Dermis microvascular lymphatic vessel endothelial cell (primary cell): ENCODE results near the gene MTA3. TPM values are rescaled to one million over a fixed set of nuclear protein-coding genes. Genes with fewer than 3 reads are reported as not detected.

Experiments
- DNase-seq, 2 donors: peaks; one replicate each; pipeline versions ENCODE4 v3.0.0 to v3.0.0-alpha.2; 2010; ENCODE audit warnings: low read depth in 2 of 2
- total RNA-seq: library from RNA; depleted of rRNA; stranded (reverse); fragments of >200 nt; gene quantifications from 2 replicates; pipeline ENCODE4 v1.2.1, GENCODE V29; 2014

Gene MTA3
- total RNA-seq, 1 donor from 2014 or later: 15.8 TPM

DNA sequence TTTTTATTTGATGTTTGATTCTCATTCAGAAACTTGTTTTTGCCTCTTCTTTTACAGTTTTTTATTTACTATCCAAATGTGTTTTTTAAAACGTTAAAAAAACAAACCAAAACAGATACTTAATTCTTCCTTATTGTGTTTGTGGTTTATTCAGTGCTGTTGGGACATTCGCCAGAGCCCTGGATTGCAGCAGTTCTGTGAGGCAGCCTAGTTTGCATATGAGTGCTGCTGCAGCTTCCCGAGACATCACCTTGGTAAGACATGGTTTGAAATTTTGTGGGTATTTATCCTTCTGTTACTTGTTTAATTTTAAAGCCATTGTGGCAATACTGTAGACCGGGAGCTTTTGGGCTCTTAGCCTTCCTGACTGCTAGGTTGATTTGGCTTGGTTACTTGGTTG is 91.2 kb downstream of the MTA3 start:
- no peak for DNase-seq

DNA sequence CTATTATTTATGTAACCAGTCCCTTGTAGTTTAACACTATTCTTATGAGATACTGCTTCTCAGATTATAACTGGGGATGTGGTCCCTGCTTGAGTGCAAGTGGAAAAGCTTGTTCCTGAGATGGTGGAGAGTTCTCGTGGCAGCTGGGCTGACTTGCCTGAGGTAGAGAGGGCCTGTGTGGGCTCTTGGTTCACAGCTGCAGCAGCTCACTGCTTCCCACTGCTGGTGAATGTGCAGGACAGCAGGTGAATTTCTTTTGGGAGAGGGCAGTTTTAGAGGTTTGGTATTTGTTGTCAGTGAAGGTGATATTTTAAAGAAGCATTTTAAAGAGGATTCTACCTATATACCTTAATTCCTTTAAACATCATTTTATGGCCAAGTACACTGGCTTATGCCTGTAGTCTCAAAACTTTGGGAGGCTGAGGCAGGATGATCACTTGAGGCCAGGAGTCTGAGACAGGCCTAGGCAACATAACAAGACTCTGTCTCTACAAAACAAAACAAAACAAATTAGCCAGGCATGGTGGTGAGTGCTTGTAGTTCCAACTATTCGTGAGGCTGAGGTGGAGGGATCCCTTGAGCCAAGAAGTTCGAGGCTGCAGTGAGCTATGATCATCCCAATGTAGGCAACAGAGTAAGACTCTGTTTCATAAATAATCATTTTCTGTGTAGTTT is 94.8 kb downstream of the MTA3 start:
- peak; percentile 51 to 78 for DNase-seq

DNA sequence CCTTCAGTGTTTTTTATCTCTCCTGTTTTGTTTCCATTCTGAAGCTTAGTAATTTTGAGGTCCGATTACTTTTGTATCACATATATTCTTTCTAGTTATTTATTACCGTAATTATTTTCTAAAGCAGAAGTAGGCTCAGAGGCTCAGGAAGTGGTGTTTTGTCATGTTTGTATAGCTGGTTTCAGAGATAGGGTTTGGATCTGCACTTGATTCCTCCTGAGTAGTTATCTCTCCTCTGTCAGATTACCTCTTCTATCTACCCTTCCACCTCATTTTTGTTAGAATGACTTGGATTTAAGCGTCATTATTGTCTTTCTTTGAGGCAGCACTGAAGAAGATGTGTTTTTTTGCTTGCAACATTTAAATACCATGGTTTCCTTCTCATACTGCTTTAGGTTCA is 95.4 kb downstream of the MTA3 start:
- no peak for DNase-seq

DNA sequence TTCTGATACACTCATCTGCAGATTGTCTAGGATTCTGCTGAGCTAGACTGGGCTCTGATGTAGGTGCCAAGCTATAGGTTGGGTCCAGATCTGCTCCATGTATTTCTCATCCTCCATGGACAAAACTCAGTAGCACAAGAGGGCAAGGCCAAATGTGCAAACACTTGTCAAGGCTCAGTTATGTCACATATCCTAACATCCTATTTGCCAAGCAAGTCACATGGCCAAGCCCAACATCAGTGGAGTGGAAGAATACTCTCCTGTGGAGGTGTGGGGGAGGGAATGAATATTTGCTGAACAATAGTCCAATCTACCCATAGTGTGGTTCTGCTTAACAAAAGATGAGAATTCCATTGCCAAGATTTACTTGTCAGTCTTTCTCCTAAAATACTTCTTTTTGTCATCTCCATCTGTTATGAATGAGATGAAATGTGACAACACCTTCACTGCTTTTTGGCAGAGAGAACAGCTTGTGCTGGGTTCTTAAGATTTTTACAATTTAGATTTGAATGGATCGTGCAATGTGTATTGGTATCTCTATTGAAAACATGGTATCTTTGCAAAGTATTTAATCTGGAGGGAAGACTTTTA is 105.7 kb downstream of the MTA3 start:
- no peak for DNase-seq

DNA sequence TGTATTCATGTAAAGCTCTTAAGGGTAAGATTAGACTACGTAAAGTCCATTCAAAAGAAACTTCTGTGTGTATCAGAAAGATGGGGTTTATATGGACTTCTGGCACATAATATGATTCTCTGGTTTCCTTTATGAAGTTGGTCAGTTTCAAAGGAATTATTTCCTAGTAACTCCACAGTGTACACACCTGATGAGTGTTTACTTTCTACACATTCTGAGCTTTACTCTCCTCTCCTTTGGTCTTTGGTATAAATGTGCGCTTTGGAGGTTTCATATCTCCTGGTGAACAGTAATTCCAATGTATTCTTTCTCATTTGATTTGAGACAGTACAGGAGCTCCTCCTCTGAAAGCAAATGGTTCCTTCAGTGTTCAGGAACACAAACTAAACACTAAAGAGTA is 107.4 kb downstream of the MTA3 start:
- DNase-seq: no peak

DNA sequence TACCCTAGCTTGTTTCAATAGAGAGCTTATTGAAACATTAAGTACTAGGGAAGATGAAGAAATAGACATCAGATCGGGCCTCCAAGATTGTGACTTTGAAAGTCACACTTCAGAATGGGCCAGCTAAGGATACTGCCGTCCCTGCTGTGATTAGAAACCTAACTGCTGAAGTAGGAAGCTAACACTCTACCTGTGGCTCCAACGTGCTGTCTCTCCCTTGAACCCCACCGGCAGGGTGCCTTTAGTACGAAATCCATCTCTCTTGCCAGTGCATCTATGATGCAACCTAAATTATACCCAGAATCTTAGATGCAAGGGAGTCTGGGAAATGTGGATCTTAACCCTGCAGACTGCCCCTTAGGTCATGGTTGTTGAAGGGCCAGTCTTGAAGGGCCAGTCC is 116.9 kb downstream of the MTA3 start:
- no peak for DNase-seq

DNA sequence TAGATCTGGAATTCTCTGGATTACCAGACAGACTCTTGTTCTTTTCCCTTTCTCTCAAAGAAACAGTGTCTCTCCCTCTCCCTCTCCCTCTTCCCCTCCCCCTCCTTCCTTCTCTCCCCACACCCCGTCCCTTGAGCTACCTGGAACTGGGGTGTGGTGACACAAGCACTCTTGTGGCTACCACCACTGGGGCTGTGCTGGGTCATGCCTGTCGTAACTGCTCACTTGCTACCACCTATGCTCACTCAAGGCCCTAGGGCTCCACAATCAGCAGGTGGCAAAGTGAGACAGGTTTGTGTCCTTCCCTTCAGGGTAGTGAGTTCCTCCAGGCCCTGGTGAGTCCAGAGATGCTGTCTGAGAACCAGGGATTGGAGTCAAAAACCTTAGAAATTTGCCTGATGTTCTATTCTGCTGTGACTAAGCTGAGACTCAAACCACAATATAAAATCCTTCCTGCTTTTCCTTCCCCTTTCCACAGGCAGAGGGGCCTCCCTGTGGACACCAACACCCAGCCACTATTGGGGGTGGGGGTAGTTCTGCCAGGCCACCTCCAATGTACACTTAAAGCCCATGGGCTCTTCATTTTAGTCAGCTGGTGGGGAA is 124.7 kb downstream of the MTA3 start:
- DNase-seq: no peak

DNA sequence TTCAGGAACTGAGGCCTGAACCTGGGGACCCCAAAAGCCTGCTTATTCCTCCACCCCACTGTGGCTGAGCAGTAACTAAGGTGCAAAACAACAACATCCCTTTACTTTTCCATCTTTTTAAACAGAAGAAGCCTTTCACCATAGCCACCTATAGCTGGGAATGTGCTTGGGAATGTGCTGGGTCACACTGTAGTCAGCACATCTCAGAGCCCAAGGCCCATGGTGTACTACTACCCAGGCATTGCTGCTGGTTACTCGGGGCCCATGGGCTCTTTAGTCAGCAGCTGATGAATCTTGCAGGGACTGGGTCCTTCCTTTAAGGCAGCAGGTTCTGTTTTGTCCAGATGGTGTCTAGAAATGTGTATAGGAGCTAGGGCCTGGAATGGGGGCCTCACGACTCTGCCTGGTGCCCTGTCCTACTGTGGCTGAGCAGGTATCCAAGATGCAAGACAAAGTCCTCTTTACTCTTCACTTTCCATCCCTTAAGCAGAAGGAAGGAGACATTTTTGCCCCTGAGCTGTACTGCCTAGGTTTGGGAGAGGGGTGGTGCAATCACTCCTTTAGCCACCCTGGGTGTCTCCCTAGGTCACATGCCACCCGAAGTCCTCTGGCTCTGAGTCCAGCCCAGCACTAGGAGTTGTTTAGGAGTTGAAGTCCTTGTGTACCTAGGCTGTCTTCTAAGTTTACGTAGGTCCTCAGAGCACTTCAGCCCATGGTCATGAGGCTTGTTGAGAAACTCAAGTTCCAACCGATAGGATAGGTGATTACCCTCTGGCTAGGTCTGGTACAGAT is 125.5 kb downstream of the MTA3 start:
- no peak for DNase-seq

DNA sequence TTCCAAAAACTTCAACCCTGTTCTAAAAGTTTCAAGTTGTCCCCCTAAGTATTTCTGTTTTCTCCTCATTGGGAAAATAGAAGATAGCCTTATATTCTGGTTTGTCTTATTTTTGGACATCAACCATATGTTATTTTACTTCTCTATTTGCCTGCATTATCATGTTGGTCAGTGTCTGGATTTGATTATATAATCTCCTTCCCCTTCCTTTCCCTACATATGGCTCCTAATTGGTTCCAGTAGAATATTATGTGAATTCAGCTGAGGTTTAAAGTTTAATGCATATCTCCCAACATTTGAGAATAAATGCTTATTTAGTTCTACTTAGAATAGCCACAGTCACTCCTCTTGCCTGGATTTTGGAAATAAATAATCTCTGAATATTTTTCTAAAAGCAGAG is 128.6 kb downstream of the MTA3 start:
- DNase-seq: no peak

DNA sequence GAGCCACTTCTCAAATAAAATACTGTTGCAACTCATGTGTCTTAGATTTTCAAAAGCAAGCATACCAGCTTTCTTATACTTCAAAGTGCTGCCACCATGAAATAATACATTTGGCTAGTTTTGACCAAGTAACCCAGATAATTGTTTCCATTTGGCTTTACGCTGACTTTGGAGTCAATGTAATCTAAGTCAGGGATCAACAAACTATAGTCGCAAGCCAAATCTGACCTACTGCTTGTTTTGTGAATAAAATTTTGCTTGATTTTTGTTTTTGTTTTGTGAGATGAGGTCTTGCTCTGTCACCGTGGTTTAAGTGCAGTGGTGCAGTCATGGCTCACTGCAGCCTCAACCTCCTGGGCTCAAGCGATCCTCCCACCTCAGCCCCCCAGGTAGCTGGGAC is 130.5 kb downstream of the MTA3 start:
- DNase-seq: no peak

DNA sequence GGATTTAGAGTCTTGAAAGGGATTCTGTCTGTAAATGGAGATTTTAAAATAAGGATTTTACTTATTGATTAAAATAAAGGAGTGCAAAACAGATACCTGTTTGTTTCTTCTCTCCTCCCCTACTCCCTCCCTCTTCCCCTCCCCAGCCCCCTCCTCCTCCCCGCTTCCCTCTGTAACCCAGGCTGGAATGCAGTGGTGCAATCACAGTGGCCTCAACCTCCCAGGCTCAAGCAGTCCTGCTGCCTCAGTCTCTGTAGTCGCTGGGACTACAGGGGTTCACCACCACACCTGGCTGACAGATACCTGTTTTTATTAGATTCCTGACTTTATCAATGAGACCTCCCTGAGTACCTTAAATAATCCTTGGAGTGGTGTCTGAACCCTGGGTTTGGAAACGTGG is 138.4 kb downstream of the MTA3 start:
- no peak for DNase-seq

DNA sequence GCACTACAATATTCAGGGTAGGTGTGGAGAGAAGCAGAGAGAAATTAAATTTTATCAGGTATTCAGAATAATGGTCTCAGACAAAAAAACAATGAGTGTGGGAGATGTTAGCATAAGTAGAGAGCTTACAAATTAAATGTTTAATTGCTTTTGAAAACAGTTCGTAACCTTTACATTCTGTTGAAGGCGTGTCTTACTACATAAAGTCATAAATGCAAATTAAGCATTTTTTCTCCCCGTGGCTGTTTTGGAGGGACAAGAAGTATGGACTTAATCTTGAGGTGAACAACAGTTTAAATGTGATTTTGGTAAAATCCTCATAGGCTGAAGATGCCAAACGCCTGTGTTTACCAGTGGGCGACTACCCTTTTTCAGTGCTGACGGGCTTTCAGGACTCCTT is 139.7 kb downstream of the MTA3 start:
- no peak for DNase-seq

DNA sequence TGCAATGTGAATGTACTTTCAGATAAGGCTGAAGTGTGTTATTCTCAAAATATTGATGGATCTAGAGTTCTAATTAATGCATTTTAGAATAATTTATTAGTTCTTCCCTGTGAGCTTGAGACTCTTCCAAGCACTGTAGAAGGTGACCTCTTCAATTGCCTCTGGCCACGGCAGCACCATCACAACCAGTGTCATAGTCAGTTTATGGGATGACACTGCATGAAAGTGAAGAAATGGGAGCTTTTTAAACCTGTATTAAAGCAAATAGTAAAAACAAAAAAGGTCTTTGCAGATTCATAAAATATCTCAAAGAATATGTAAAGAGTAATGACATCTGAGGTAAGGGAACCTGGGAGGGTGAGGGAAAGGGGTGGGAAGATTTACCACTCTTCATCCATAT is 143.5 kb downstream of the MTA3 start:
- DNase-seq: no peak

DNA sequence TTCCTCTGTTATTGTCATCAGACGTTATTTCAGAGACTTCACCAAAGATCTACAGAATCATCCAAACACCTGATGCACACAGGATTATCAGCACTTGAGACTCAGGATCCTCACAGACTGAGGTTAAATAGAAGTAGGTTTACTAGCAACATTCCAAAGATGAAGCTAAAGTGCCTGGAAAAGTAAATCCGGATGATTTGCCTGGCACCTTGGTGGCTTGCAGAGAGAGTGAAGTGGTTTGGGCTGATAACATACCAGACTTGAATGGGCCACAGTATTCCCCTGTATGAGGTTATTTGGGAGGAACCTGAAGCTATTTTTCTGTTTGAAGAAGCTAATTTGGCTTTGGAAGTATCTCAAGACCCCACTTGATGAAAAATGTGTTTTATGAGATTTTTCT is 144.5 kb downstream of the MTA3 start:
- DNase-seq: no peak

DNA sequence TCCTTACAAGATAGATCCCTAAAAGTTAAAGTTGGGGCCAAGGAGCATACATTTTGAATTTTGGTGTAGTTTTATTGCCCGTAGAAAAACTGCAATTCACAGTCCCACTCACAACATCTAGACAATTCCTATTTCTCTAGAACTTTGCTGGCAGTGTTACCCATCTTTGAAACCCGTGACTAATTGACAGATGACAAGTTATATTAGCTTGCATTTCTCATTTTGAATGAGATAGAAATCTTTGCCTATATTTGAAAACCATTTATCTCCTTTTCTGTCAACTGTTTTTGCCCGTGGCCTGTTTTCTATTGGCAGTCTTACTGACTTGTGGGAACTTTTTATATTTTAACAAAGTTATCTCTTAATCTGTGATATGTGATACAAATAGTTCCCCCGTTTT is 145.5 kb downstream of the MTA3 start:
- no peak for DNase-seq

DNA sequence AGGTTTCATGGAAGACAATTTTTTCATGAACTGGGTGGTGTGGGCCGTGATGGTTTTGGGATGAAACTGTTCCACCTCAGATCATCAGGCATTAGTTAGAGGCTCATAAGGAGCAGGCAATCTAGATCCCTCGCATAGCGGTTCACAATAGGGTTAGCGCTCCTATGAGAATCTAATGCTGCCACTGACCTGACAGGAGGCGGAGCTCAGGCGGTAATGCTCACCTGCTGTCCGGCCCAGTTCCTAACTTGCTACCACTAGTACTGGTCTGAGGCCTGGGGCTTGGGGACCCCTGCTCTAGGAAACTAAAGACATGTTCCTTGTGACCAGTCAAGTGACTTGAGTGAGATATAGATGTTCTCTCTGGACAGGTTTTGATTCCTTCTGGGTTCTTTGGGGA is 146.3 kb downstream of the MTA3 start:
- DNase-seq: no peak

DNA sequence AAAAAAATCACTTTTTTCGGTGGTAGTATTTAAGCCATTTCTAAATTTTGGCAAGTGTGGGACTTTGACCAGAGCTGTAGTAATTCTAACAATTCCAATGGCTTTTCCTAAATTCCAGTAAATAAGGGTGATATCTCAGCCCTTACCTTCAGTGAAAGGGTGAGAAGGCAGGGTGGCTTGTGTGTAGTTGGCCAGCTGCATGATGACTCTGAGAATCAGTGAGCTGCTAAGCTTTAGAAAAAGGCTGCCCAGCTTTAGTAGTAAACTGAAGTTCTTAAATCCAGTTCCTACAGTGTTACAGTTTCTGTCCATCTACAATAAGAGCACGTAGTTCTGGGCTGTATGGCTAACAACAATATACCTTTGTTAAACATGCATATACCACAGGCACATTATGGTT is 153.5 kb downstream of the MTA3 start:
- no peak for DNase-seq

DNA sequence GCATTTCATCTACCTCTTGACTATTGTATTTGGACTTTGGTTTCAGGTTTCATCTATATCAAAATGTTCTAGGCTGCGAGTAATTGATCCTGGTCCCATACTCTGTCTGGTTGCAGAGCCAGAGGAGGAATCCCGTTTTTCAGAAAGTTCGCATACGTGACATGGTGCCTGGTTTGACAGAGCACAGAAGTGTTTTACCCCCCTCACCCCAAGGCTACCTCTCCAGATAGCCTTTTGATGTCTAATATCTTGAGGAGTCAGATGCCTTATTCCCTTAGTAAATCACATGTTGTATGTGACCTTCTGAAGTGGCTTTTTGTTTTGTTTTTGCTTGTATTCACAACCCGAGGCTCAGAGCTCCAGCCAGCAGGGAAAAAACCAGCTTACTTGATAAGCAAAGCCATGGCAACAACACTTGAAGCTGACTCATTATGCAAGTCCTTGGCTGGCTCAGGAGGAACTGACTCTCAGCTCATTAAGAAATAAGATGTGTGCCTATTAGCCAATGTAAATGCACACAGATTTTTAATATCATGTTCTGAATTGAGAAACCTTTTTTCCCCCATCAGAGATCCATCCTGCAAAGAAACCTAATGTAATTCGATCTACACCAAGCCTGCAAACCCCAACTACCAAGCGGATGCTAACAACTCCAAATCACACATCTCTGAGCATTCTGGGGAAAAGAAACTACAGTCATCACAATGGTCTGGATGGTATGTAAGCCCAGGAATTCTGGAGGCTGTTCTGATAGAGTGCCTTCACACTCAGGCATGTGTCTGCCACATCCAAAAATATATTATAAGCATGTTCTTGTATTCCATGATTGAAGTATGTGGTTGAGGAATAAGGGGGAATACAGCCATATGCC is 154.1 kb downstream of the MTA3 start:
- peak in 1 of 2 donors; percentile 74 for DNase-seq

DNA sequence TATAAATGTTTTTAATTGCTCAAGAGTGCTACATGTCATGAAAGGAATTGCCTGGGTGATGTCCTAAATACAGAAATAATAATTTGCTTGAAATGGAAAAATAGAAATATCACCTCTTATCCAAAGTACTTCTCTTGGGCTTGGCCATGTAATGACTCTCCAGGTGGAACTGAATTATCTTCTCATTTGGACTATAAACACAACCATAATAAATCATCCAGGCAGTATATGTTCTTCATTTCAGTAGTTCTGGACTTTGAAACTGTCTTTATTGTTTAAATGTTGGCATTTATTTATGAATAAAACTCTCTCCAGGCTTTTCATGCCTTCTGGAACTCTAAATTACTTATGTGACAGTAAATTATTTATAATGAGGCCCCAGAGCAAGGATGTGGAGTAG is 155.0 kb downstream of the MTA3 start:
- no peak for DNase-seq

DNA sequence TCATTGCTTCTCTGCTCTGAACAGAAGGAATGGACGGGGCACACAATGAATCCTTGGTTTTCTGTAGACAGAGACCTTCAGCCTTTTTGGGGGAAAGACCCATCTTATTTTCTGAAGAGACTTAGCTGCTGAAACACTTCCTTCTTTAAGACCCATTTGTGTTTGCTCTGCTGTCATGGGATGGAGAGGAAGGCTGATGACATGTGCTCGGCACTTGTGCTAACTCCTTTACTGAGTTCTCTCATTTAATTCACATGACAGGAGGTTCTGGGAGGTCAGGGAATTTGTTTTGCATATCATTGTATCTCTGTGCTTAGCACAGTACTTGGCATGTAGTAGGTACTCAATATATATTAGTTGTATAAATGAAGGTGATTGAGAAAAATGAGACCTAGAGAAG is 156.5 kb downstream of the MTA3 start:
- DNase-seq: no peak

DNA sequence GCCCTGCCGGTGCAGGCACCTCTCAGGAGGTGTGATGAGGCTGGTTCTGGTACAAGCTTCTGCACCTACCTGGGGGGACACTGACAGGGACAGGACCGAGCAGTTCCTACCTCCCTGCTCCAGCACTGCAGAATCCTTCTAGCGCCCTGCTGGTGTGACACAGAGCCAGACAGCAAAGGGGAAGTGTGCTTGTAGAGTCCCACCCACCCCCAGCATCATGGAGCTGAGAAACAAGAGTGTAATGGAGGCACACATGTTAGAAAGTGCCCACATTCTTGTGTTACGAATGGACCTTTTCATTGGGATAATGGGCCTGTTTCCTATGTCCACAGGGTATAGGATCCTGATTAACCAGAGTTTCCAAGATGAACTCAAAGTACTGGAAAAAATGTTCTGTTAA is 157.2 kb downstream of the MTA3 start:
- DNase-seq: no peak

DNA sequence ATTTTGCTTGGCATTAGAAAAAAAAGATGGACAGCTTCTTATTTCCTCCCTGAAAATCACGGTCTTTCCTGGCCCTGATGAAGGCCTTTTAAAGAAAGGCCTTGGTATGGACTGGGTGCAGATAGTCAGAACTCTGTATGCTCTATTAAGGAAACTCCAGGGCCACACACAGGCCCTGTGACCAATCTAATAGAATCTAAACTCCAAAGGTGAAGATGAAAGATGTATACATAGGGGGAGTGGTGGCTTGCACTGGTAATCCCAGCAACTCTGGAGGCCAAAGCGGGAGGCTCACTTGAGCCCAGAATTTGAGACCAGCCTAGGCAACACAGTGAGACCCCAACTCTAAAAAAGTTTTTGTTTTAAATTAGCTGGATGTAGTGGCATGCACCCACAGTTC is 158.2 kb downstream of the MTA3 start:
- DNase-seq: no peak
